ENCODE measurements around the gene ASPHD1.

Gene ASPHD1

DNA sequence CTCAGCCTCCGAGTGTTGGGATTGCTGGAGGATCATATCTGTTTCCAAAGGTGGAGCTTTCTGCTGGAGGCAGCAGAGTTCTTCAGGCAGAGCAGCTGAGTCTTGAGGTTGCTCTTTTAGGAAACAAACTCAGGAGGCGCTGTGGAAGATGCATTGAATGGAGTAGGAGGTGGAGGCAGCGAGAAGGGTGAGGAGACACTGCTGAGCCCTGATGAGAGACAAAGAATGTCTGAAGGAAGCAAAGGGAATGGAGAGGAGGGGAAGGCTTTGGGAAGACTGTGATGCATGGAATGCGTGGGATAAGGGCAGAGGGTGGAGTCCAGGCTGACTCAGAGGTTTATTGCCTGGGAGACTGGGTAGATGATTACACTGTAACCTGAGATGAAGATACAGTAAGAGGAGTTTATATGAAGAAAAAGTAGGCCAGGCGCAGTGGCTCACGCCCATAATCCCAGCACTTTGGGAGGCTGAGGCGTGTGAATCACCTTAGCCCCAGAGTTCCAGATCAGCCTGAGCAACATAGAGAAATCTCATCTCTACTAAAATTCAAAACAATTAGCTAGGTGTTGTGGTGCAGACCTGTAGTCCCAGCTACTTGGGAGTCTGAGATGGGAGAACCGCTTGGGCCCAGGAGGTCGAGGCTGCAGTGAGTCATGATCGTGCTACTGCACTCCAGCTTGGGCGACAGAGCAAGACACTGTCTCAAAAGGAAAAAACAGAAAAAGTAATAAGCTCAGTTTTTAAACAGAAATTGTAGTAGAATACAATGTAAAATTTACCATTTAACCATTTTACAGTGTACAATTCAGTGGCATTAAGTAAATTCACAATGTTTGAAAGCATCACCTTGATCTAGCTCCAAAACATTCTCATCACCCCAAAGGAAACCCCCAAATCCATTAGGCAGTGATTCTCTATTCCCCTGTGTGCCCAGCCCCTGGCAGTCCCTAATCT lies 43.8 kb downstream of the ASPHD1 start:
- peak; percentile 95 for DNase-seq (ENCODE audit: low read depth, low spot score)

DNA sequence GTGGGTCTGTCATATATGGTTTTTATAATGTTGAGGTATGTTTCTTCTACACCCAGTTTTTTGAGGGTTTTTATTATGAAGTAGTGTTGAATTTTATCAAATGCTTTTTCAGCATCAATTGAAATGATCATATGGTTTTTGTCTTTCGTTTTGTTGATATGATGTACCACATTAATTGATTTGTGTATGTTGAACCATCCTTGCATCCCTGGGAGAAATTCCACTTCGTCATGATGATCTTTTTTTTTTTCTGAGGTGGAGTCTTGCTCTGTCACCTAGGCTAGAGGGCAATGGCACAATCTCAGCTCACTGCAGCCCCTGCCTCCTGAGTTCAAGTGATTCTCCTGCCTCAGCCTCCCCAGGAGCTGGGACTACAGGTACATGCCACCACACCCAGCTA lies 47.6 kb downstream of the ASPHD1 start:
- no peak for DNase-seq (ENCODE audit: low read depth, low spot score)

DNA sequence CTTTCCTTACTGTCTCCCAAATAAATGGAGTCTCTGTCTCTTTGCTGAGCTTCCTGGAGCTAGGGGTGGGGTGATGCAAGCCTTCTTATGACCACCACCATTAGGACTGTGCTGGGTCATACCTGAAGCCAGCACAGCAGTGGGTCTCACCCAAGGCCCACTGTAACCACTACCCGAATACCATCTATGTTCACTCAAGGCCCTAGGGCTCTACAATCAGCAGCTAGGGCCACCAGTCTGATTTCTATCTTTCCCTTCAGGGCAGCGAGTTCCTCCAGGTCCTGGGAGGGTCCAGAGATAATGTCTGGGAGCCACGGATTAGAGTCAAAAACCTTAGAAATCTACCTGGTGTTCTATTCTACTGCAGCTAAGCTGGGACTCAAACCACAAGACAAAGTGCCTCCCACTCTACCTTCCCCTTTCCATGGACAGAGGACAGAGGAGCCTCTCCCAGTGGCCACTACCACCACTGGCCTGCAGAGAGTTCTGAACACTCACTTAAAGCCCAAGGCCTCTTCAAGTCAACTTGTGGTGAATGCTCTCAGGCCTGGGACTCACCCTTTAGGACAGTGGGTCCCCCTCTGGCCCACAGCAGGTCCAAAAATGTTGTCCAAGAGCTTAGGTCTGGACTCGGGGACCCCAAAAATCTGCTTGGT lies 50.6 kb downstream of the ASPHD1 start:
- DNase-seq (ENCODE audit: low read depth, low spot score) = no peak

DNA sequence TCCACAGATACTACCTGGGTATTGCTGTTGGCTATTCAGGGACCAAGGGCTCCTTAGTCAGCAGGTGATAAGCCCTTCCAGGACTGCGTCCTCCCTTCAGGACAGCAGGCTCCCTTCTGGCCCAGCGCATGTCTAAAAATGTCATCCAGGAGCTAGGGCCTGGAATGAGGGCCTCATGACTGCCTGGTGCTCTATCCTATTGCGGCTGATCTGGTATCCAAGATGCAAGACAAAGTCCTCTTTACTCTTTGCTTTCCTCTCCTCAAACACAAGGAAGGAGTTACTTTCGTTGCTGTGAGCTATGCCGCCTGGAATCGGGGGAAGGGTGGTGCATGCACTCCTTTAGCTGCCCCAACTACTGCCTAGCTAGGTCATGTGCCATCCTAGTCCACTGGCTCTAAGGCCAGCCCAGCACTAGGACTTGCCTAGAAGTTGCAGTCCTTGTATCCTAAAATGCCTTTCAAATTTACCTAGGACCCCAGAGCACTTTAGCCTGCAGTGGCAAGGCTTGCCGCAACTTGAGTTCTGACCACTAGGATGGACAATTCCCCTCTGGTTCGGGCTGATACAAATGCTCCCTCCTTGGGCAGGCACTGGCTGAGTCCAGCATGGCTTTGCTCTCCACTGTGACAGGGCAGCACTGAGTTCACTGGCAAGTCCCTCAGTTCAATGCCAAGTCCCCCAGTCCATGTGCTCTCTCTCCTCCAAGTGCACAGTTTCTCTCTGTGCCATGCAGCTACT lies 51.5 kb downstream of the ASPHD1 start:
- DNase-seq (ENCODE audit: low read depth, low spot score) = no peak

Measured in astrocyte of the hippocampus (primary cell).